IMR-90 (cell line): Measurements from ENCODE around the gene C19orf73.

Source experiments
- BHLHE40 ChIP-seq: fragments of 150-350 bp; IDR thresholded peaks from 2 replicates; pipeline ENCODE4 v1.6.1; 2016; ENCODE audit warnings: mild to moderate bottlenecking, low read depth, low read length
- MAFK ChIP-seq: IDR thresholded peaks from 2 replicates; pipeline ENCODE4 v1.6.1; 2012; ENCODE audit warnings: low read depth, low read length, improper control_type of control experiment
- MAZ ChIP-seq: IDR thresholded peaks from 2 replicates; pipeline ENCODE4 v1.6.1; 2012; ENCODE audit warnings: low read depth, mild to moderate bottlenecking, low read length, improper control_type of control experiment, moderate library complexity, borderline replicate concordance
- MXI1 ChIP-seq: IDR thresholded peaks from 2 replicates; pipeline ENCODE4 v1.6.1; 2012; ENCODE audit warnings: low read depth, mild to moderate bottlenecking, low read length, moderate library complexity, borderline replicate concordance
- POLR2A ChIP-seq: IDR thresholded peaks from 2 replicates; pipeline ENCODE4 v1.6.1; 2012; ENCODE audit warnings: mild to moderate bottlenecking, low read depth, low read length
- RAD21 ChIP-seq: IDR thresholded peaks from 2 replicates; pipeline ENCODE4 v1.6.1; 2012; ENCODE audit warnings: low read length, improper control_type of control experiment
- RCOR1 ChIP-seq: IDR thresholded peaks from 2 replicates; pipeline ENCODE4 v1.6.1; 2012; ENCODE audit warnings: mild to moderate bottlenecking, low read length, improper control_type of control experiment; ENCODE audit not compliant: insufficient replicate concordance
- RFX5 ChIP-seq: IDR thresholded peaks from 2 replicates; pipeline ENCODE4 v1.8.0; 2012; ENCODE audit warnings: low read depth, mild to moderate bottlenecking, low read length, moderate library complexity
- TF ChIP-seq, protein P1 (sequence below): conservative IDR thresholded peaks from 2 replicates; pipeline ENCODE4 v1.5.1; 2012; ENCODE audit warnings: mild to moderate bottlenecking, low read depth, low read length, improper control_type of control experiment
- TF ChIP-seq, protein P2 (sequence below): fragments of 150-350 bp; IDR thresholded peaks from 2 replicates; pipeline ENCODE4 v1.6.1; 2016; ENCODE audit warnings: low read depth, mild to moderate bottlenecking, low read length, moderate library complexity, borderline replicate concordance
- TF ChIP-seq, protein P3 (sequence below): fragments of 150-350 bp; IDR thresholded peaks from 2 replicates; pipeline ENCODE4 v1.6.1; 2017; ENCODE audit warnings: mild to moderate bottlenecking, antibody characterized with exemption, low read length, low read depth

DNA sequence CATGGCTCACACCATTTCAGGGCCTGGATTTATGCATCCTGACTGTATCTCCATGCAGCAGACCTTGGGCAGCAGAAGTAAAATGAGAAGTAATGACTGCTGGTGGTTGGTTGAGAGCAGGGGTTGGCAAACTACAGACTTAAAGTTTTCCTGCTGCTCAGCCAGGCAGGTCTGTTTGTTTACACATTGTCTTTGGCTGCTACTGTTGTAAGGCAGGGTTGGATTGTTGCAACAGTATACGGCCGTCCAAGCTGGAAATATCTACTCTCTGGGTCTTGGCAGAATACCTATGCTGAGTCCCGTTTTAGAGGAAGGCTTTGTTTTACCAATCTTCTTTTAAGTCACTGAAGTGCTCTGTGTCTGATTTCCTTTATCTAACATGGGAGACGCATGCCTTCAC is 20.1 kb downstream of the C19orf73 start:
- TF ChIP-seq, protein P1, sequence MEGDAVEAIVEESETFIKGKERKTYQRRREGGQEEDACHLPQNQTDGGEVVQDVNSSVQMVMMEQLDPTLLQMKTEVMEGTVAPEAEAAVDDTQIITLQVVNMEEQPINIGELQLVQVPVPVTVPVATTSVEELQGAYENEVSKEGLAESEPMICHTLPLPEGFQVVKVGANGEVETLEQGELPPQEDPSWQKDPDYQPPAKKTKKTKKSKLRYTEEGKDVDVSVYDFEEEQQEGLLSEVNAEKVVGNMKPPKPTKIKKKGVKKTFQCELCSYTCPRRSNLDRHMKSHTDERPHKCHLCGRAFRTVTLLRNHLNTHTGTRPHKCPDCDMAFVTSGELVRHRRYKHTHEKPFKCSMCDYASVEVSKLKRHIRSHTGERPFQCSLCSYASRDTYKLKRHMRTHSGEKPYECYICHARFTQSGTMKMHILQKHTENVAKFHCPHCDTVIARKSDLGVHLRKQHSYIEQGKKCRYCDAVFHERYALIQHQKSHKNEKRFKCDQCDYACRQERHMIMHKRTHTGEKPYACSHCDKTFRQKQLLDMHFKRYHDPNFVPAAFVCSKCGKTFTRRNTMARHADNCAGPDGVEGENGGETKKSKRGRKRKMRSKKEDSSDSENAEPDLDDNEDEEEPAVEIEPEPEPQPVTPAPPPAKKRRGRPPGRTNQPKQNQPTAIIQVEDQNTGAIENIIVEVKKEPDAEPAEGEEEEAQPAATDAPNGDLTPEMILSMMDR = no peak
- TF ChIP-seq MAZ (no peak), RFX5 (no peak), POLR2A (no peak), MXI1 (no peak), MAFK (no peak), RAD21 (no peak), BHLHE40 (no peak), RCOR1 (no peak)
- TF ChIP-seq, protein P2, sequence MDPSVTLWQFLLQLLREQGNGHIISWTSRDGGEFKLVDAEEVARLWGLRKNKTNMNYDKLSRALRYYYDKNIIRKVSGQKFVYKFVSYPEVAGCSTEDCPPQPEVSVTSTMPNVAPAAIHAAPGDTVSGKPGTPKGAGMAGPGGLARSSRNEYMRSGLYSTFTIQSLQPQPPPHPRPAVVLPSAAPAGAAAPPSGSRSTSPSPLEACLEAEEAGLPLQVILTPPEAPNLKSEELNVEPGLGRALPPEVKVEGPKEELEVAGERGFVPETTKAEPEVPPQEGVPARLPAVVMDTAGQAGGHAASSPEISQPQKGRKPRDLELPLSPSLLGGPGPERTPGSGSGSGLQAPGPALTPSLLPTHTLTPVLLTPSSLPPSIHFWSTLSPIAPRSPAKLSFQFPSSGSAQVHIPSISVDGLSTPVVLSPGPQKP = no peak
- TF ChIP-seq, protein P3, sequence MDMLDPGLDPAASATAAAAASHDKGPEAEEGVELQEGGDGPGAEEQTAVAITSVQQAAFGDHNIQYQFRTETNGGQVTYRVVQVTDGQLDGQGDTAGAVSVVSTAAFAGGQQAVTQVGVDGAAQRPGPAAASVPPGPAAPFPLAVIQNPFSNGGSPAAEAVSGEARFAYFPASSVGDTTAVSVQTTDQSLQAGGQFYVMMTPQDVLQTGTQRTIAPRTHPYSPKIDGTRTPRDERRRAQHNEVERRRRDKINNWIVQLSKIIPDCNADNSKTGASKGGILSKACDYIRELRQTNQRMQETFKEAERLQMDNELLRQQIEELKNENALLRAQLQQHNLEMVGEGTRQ = no peak
